NB4 (cell line): ENCODE results near the gene ZPR1.

Experiments used
- MYC ChIP-seq: IDR thresholded peaks from 2 replicates; pipeline ENCODE4 v1.6.1; 2011; ENCODE audit warnings: low read depth, low read length
- POLR2A ChIP-seq: IDR thresholded peaks from 2 replicates; pipeline ENCODE4 v1.6.1; 2011; ENCODE audit warnings: mild to moderate bottlenecking; ENCODE audit not compliant: insufficient read length; ENCODE audit errors: extremely low read depth
- TF ChIP-seq, protein P1 (sequence below): IDR thresholded peaks from one replicate; pipeline ENCODE4 v1.5.1; 2012; ENCODE audit warnings: low read depth, low read length
- TF ChIP-seq, protein P2 (sequence below): IDR thresholded peaks from 2 replicates; pipeline ENCODE4 v1.6.1; 2011; ENCODE audit warnings: low read depth, low read length

DNA sequence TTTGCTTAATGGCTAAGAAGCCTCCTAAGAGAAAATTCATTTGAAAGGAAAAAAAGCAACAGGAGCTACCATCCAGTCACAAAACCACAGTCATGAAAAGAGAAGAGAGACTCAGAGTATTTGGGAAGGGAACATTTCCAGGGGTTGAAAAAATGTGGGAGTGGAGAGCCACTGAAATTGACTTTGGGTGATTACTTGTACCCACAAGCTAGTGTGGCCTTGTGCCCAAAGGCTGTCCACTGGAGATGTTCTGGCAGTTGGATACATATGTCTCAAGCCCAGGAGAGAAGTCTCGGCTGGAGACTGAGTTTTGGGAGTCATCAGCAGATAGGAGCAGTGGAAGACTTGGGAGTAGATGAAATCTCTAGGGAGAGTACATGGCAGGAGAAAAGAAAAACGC is 7.0 kb upstream of the ZPR1 start:
- TF ChIP-seq, protein P1, sequence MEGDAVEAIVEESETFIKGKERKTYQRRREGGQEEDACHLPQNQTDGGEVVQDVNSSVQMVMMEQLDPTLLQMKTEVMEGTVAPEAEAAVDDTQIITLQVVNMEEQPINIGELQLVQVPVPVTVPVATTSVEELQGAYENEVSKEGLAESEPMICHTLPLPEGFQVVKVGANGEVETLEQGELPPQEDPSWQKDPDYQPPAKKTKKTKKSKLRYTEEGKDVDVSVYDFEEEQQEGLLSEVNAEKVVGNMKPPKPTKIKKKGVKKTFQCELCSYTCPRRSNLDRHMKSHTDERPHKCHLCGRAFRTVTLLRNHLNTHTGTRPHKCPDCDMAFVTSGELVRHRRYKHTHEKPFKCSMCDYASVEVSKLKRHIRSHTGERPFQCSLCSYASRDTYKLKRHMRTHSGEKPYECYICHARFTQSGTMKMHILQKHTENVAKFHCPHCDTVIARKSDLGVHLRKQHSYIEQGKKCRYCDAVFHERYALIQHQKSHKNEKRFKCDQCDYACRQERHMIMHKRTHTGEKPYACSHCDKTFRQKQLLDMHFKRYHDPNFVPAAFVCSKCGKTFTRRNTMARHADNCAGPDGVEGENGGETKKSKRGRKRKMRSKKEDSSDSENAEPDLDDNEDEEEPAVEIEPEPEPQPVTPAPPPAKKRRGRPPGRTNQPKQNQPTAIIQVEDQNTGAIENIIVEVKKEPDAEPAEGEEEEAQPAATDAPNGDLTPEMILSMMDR: no peak
- TF ChIP-seq MYC: no peak
- TF ChIP-seq POLR2A: no peak
- TF ChIP-seq, protein P2, sequence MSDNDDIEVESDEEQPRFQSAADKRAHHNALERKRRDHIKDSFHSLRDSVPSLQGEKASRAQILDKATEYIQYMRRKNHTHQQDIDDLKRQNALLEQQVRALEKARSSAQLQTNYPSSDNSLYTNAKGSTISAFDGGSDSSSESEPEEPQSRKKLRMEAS: no peak
